Measurements from ENCODE around the gene KLLN. TPM values are rescaled to one million over a fixed set of nuclear protein-coding genes. Genes with fewer than 3 reads are reported as not detected.
"Not testable (repeated sequence)": the region's sequence is repeated elsewhere in the genome, so short reads cannot be mapped to it uniquely, and the experiment has no call there.

Gene KLLN
- total RNA-seq, 1 experiment from 2014 or later: 0.15 TPM

- DNase-seq: peak; percentile 55
- no TSS peak for BruUV-seq (replicated peaks)
- H3K9ac ChIP-seq (ENCODE audit: low read length): no peak overlapping the region
- H3K4me3 ChIP-seq (ENCODE audit: low read length): no peak overlapping the region
- no peaks in the 10 kb centered on the region for H3K9me3 ChIP-seq (ENCODE audit: low read length)
- intact Hi-C loops (cut with micrococcal nuclease): no loop called here
- no peaks in the 10 kb centered on the region for H3K27me3 ChIP-seq (ENCODE audit: low read length)
- H2AFZ ChIP-seq (ENCODE audit: low read length): peak overlapping the region; percentile 38
- ChIA-PET CTCF (interaction anchor here (0.5 kb wide), 1 partner anchor 21 kb away, joined by 3 read pairs; no protein-coding TSS in a partner anchor), POLR2A (ENCODE audit: unreplicated experiment) (interaction anchor here (0.6 kb wide), 1 partner anchor 36 kb away, joined by 3 read pairs; no protein-coding TSS in a partner anchor)
- peaks cover 4% of the 10 kb centered on the region for H3F3A ChIP-seq (ENCODE audit: low read length, unreplicated experiment)
- no peaks in the 10 kb centered on the region for H3K36me3 ChIP-seq (ENCODE audit: low read depth, low read length)
- no peak overlapping the region for H3K4me2 ChIP-seq (ENCODE audit: low read length)
- no peaks in the 10 kb centered on the region for H4K20me1 ChIP-seq (ENCODE audit: low read length)
- peak; percentile 64 for TF ChIP-seq CTCF (conservative IDR thresholded peaks at IDR 0.05; ENCODE audit: low read depth, low read length)
- no peak for TF ChIP-seq EZH2 (IDR thresholded peaks at IDR 0.05; ENCODE audit: low read length, unreplicated experiment)
- H3K4me1 ChIP-seq (ENCODE audit: insufficient read depth, low read length): peaks cover 29% of the 10 kb centered on the region
- H3K9me2 ChIP-seq (replicated peaks; ENCODE audit: low read length): no peaks in the 10 kb centered on the region
- no peaks in the 10 kb centered on the region for H3K79me2 ChIP-seq (ENCODE audit: low read length)
- ATAC-seq: peak; percentile 85
- H3K27ac ChIP-seq (ENCODE audit: low read length): no peak overlapping the region
Observed at GRCh38 chr10:87850742-87851205, 12.6 kb downstream of the KLLN start.

GRCh38 chr10:87849001-87849400, 14.3 kb downstream of the KLLN start:
- ChIA-PET POLR2A (ENCODE audit: unreplicated experiment) (no interaction called here), CTCF (no interaction called here)
- Histone ChIP-seq H3K79me2 (ENCODE audit: low read length) (no peaks in the 10 kb centered on the region), H4K20me1 (ENCODE audit: low read length) (no peaks in the 10 kb centered on the region), H2AFZ (ENCODE audit: low read length) (no peak overlapping the region), H3K36me3 (ENCODE audit: low read depth, low read length) (no peaks in the 10 kb centered on the region), H3K4me1 (ENCODE audit: insufficient read depth, low read length) (peaks cover 45% of the 10 kb centered on the region), H3K9ac (ENCODE audit: low read length) (no peak overlapping the region), H3K4me2 (ENCODE audit: low read length) (no peak overlapping the region), H3K4me3 (ENCODE audit: low read length) (no peak overlapping the region), H3F3A (ENCODE audit: low read length, unreplicated experiment) (peaks cover 14% of the 10 kb centered on the region), H3K27me3 (ENCODE audit: low read length) (no peaks in the 10 kb centered on the region), H3K9me3 (ENCODE audit: low read length) (no peaks in the 10 kb centered on the region), H3K9me2 (replicated peaks; ENCODE audit: low read length) (no peaks in the 10 kb centered on the region), H3K27ac (ENCODE audit: low read length) (0 out of 2 replicates have a peak overlapping the region, but pooled peaks have one; percentile 50)
- no TSS peak for BruUV-seq (replicated peaks)
- ATAC-seq: no peak
- intact Hi-C loops (cut with micrococcal nuclease): no loop called here
- DNase-seq: peak; percentile 30
- no peak for TF ChIP-seq EZH2phosphoT487 (IDR thresholded peaks at IDR 0.05; ENCODE audit: borderline replicate concordance, low read length)
- TF ChIP-seq EZH2 (IDR thresholded peaks at IDR 0.05; ENCODE audit: low read length, unreplicated experiment): no peak
- TF ChIP-seq CTCF (conservative IDR thresholded peaks at IDR 0.05; ENCODE audit: low read depth, low read length): no peak

GRCh38 chr10:87847550-87847949, 15.8 kb downstream of the KLLN start:
- Histone ChIP-seq H3K9ac (ENCODE audit: low read length) (0 out of 2 replicates have a peak overlapping the region, but pooled peaks have one; percentile 17), H3K9me3 (ENCODE audit: low read length) (no peaks in the 10 kb centered on the region), H3K4me1 (ENCODE audit: insufficient read depth, low read length) (peaks cover 54% of the 10 kb centered on the region), H4K20me1 (ENCODE audit: low read length) (no peaks in the 10 kb centered on the region), H3F3A (ENCODE audit: low read length, unreplicated experiment) (peaks cover 14% of the 10 kb centered on the region), H3K9me2 (replicated peaks; ENCODE audit: low read length) (no peaks in the 10 kb centered on the region), H3K79me2 (ENCODE audit: low read length) (no peaks in the 10 kb centered on the region), H3K27me3 (ENCODE audit: low read length) (no peaks in the 10 kb centered on the region), H3K36me3 (ENCODE audit: low read depth, low read length) (no peaks in the 10 kb centered on the region), H3K27ac (ENCODE audit: low read length) (peak overlapping the region; percentile 50), H3K4me2 (ENCODE audit: low read length) (0 out of 2 replicates have a peak overlapping the region, but pooled peaks have one; percentile 29), H2AFZ (ENCODE audit: low read length) (no peak overlapping the region), H3K4me3 (ENCODE audit: low read length) (no peak overlapping the region)
- DNase-seq: peak; percentile 56
- BruUV-seq (replicated peaks): no TSS peak
- TF ChIP-seq CTCF (conservative IDR thresholded peaks at IDR 0.05; ENCODE audit: low read depth, low read length): no peak
- no peak for TF ChIP-seq EZH2 (IDR thresholded peaks at IDR 0.05; ENCODE audit: low read length, unreplicated experiment)
- TF ChIP-seq EZH2phosphoT487 (IDR thresholded peaks at IDR 0.05; ENCODE audit: borderline replicate concordance, low read length): no peak
- ChIA-PET POLR2A (ENCODE audit: unreplicated experiment) (no interaction called here), CTCF (interaction anchor here (0.6 kb wide), 1 partner anchor 45 kb away, joined by 3 read pairs; no protein-coding TSS in a partner anchor)
- ATAC-seq: no peak
- intact Hi-C loops (cut with micrococcal nuclease): loop anchor here (2.0 kb wide), 1 partner anchor 13 kb away; no protein-coding TSS in a partner anchor

- H3K79me2 ChIP-seq (ENCODE audit: low read length); CTCF ChIA-PET; H3K9me3 ChIP-seq (ENCODE audit: low read length); H3K27me3 ChIP-seq (ENCODE audit: low read length); H3K36me3 ChIP-seq (ENCODE audit: low read depth, low read length); H2AFZ ChIP-seq (ENCODE audit: low read length); ATAC-seq; POLR2A ChIA-PET (ENCODE audit: unreplicated experiment); BruUV-seq (replicated peaks); H3K9me2 ChIP-seq (replicated peaks; ENCODE audit: low read length); H4K20me1 ChIP-seq (ENCODE audit: low read length); DNase-seq: not testable (repeated sequence)
- Histone ChIP-seq H3K4me3 (ENCODE audit: low read length) (peak overlapping the region; percentile 22; the same call in 1 of the 2 replicates), H3K4me2 (ENCODE audit: low read length) (peak overlapping the region; percentile 84; the same call in 1 of the 2 replicates), H3K4me1 (ENCODE audit: insufficient read depth, low read length) (peaks cover 61% of the 10 kb centered on the region), H3K9ac (ENCODE audit: low read length) (peak overlapping the region; percentile 61), H3F3A (ENCODE audit: low read length, unreplicated experiment) (peaks cover 14% of the 10 kb centered on the region), H3K27ac (ENCODE audit: low read length) (peak overlapping the region; percentile 98)
- intact Hi-C loops (cut with micrococcal nuclease): loop anchor here (2.0 kb wide), 1 partner anchor 14 kb away; no protein-coding TSS in a partner anchor
Observed at GRCh38 chr10:87846711-87847110, 16.6 kb downstream of the KLLN start.

All from PC-3 (cell line).